GM10266 (cell line): Measurements from ENCODE around the gene WDR4.
A peak's percentile ranks its signal among the peaks of the same experiment; 100 is the strongest.
"Not testable (repeated sequence)": the region's sequence is repeated elsewhere in the genome, so short reads cannot be mapped to it uniquely, and the experiment has no call there.

Source experiments
- DNase-seq: peaks from one replicate; pipeline ENCODE4 v3.0.0; 2012; ENCODE audit errors: extremely low spot score
- TF ChIP-seq, protein P1 (sequence below): IDR thresholded peaks from 2 replicates; pipeline ENCODE4 v1.5.1; 2012; ENCODE audit warnings: mild to moderate bottlenecking, low read depth; ENCODE audit not compliant: control insufficient read depth, insufficient read depth; ENCODE audit errors: missing control alignments

WDR4 gene

GRCh38 chr21:42900446-42900845 lies 21.1 kb upstream of the WDR4 start:
- TF ChIP-seq, protein P1, sequence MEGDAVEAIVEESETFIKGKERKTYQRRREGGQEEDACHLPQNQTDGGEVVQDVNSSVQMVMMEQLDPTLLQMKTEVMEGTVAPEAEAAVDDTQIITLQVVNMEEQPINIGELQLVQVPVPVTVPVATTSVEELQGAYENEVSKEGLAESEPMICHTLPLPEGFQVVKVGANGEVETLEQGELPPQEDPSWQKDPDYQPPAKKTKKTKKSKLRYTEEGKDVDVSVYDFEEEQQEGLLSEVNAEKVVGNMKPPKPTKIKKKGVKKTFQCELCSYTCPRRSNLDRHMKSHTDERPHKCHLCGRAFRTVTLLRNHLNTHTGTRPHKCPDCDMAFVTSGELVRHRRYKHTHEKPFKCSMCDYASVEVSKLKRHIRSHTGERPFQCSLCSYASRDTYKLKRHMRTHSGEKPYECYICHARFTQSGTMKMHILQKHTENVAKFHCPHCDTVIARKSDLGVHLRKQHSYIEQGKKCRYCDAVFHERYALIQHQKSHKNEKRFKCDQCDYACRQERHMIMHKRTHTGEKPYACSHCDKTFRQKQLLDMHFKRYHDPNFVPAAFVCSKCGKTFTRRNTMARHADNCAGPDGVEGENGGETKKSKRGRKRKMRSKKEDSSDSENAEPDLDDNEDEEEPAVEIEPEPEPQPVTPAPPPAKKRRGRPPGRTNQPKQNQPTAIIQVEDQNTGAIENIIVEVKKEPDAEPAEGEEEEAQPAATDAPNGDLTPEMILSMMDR: no peak
- DNase-seq: no peak

DNA sequence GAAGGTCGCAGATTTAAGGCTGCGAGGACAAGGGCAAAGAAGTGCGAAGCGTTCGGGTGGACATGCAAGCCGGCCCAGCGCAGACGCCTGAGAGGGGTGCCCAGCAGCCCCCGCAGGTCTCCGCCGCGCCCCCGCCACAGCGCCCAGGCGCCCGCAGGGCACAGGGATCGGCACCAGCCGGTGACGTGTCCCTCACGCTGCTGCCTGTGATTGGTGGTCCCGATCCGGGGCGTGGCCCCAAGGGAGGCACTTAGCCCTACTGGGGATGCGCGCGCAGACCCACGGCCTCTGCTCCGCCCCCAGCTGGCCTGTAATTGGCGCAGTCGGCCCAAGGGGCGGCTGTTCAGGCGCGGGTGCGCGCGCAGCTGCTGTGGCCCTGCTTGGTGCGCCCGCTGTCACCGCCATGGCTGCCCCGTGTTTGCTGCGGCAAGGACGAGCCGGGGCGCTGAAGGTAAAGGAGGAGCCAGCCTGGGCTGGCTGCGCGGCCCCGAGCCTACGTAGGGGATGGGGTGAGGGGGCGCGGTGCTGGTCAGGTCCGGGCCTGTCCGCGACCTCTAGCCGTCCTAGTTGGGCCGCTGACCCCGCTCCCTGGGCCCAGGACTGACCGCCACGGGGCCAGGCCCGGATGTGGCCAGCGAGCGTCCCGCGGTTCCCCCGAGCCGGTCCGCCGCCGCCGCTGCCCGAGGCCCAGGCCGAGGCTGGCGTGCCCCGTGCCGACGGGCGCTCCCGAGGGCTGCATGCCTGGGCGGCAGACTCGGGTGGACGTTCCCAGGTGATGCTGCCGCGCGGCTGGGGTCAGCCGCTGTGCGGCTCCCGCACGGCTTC lies 13.8 kb upstream of the WDR4 start, which contains the start of gene NDUFV3:
Gene NDUFV3 (plus strand): TSS at position 379 of the 825 bp plus-strand sequence. CDS start 25 bp downstream, at position 404.
- TF ChIP-seq, protein P1: peak; percentile 5
- peak; percentile 99 for DNase-seq

DNA sequence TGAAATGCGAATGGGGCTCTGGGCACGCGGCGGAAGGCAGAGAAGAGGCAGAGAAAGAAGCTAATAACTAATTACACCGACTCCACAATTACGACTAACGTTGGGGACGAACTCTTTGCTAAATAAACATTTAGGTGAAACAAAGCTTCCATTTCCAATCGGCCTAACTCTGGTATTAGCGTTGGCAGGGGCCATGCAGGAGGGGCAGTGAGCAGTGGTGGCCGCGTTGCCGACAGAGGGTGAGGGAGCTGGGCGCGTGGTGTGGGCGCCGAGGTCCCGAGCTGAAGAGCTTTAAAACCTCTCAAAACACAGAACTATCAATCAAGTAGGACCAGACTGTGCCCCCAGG lies 13.2 kb upstream of the WDR4 start:
- no peak for DNase-seq
- TF ChIP-seq, protein P1: no peak

DNA sequence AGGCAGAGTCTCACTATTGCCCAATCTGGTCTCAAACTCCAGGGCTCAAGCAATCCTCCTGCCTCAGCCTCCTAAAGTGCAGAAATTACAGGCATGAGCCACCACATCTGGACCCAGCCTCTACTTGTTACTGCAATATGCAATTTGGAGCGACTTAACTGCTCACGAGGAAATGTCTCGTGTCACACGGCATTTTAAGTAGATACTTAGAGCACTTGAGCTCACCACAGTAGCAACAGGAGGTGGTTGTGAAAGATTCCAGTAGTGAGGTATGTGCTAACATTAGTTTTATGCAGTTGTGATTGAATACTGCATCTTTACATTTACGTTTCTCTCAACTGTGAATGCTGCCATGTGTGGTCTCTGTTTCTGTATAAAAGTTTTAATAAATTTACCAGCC lies 8.0 kb upstream of the WDR4 start:
- no peak for DNase-seq
- TF ChIP-seq, protein P1: no peak

GRCh38 chr21:42883921-42884320 lies 4.6 kb upstream of the WDR4 start:
- TF ChIP-seq, protein P1: no peak
- DNase-seq: no peak

DNA sequence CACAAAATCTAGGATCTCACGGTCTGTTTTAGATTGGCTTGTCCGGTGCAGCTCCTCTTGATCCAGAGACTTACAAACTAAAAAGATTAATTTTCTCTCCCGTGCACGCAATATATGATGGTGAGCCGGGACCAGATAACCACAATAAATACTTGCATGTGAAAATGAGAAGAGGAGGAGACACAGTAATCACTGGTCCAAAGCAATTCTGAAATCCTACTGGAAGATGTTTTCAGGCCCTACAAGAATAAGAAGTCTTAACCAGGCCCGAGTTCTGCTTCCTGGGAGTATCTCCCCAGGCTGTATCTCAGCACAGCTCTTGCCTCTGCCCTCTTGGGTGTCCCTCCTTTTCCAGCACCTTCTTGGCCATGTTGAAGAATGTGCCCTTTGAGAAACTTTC lies 1.0 kb upstream of the WDR4 start:
- DNase-seq: no peak
- TF ChIP-seq, protein P1: no peak

- TF ChIP-seq, protein P1: no peak
Observed at GRCh38 chr21:42878678-42878992, 704 bp downstream of the WDR4 start.

GRCh38 chr21:42875811-42876210 lies 3.5 kb downstream of the WDR4 start:
- not testable (repeated sequence) for DNase-seq

More at GRCh38 chr21:42878678-42878992, 704 bp downstream of the WDR4 start:
- no peak for DNase-seq
